ENCODE measurements around the gene COMMD6. TPM values are rescaled to one million over a fixed set of nuclear protein-coding genes. Genes with fewer than 3 reads are reported as not detected.
"Not testable (repeated sequence)": the region's sequence is repeated elsewhere in the genome, so short reads cannot be mapped to it uniquely, and the experiment has no call there.

The COMMD6 gene
- 100 to 1,000 TPM in 1 of 3 donors, 10 to 100 TPM in 2; 49.1 to 238 (median 75.2) TPM for polyA plus RNA-seq

DNA sequence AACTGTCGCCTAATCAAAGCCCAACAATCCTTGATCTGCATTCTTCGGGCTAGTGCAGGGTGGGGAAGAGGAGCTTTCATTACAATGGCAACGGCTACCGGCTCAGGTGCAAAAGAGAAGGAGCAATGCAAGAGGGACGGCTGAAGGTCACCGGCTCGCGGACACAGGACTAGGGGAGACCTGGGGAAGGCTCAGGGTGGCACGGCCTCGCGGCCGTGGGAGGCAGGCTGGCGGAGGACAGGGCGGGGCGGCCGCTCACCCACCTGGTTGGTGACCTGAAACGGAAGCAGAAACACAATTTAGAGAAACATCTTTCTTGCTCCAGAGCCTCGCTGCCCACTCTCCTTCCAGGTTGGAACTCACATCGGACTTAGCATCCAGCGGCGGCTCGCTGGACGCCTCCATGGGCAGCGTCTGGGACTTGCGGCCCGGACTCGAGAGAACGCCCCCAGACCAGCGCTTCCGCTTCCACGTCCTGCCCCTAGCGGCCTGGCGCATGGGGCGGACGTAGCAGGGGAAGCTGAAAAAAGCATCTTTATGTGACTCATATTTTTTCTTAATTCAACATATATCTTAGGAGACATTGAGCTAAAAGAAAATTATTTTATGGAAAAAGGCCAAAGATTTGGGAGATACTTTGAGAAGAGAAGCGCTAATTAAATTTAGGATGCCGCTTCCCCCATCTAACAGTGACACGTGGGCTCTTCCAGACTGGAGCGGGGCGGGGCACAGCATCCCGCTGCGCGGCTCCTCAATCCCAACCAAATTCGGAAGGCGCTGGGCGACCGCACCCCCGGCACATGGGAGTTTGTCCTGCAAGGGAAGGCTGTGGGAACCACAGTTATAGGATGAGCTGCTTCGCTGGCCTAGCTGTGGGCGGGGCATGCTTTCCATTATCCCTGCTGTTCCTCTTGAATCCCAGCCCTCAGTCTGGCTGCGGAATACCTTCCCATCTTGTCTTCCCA, at the start of gene COMMD6:
Gene COMMD6 (minus strand): TSS at position 441 of the 965 bp plus-strand sequence. CDS start 36 bp downstream, at position 405.
- 0 to 1% (median 0%) methylated on average over 51 of the region's 51 CpGs for WGBS, 3 donors
- H3K27ac ChIP-seq (ENCODE audit: low read depth, low read length) = no peak within 1 kb of the TSS

GRCh38 chr13:75585153-75585552, 47.5 kb upstream of the COMMD6 start:
- no peak overlapping the region for H3K27ac ChIP-seq (ENCODE audit: low read depth, low read length)

DNA sequence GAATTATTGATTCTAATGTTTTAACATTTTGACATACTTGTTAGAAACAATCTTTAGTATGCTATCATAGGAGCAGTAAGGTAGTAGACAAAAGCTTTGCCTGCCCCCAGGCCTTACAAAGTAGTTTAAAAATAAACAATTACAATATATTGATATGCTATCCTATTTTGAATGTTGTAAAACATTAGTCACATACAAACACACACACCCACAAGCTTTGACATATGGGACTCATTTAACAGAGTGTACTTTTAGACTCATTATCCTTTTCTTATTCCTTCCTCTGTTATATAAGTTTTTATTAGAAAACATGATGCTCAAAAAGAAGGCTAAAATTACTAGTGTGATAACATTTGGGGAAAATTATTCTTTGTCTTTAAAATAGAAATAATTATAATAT, 45.5 kb upstream of the COMMD6 start:
- H3K27ac ChIP-seq (ENCODE audit: low read depth, low read length) = no peak overlapping the region

GRCh38 chr13:75581874-75582640, 44.4 kb upstream of the COMMD6 start:
- H3K27ac ChIP-seq (ENCODE audit: low read depth, low read length) = no peak overlapping the region
- WGBS, 3 donors = 84 to 96% (median 95%) methylated on average over 2 of the region's 2 CpGs

- 88 to 91% (median 90%) methylated on average over 3 of the region's 3 CpGs for WGBS, 3 donors
- no peak overlapping the region for H3K27ac ChIP-seq (ENCODE audit: low read depth, low read length)
Observed at GRCh38 chr13:75579529-75579928, 41.9 kb upstream of the COMMD6 start.

GRCh38 chr13:75569576-75569975, 31.9 kb upstream of the COMMD6 start:
- 92 to 97% (median 97%) methylated on average over 1 of the region's 1 CpG for WGBS, 3 donors
- no peak overlapping the region for H3K27ac ChIP-seq (ENCODE audit: low read depth, low read length)

DNA sequence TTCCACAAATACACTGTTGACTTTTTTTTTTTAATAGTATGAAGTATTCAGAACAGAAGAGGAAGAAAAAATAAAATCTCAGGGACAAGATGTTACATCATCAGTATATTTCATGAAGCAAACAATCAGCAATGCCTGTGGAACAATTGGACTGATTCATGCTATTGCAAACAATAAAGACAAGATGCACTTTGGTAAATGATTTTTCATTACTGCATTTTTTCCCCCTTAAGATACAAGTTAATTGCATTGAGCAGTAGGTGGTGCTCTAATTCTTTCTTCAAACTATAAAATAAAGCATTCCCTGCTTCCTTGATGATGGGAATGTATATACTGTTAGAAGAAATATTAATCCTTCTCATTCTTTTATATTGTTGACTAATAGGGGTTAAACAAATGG, 29.0 kb upstream of the COMMD6 start:
- no peak overlapping the region for H3K27ac ChIP-seq (ENCODE audit: low read depth, low read length)

DNA sequence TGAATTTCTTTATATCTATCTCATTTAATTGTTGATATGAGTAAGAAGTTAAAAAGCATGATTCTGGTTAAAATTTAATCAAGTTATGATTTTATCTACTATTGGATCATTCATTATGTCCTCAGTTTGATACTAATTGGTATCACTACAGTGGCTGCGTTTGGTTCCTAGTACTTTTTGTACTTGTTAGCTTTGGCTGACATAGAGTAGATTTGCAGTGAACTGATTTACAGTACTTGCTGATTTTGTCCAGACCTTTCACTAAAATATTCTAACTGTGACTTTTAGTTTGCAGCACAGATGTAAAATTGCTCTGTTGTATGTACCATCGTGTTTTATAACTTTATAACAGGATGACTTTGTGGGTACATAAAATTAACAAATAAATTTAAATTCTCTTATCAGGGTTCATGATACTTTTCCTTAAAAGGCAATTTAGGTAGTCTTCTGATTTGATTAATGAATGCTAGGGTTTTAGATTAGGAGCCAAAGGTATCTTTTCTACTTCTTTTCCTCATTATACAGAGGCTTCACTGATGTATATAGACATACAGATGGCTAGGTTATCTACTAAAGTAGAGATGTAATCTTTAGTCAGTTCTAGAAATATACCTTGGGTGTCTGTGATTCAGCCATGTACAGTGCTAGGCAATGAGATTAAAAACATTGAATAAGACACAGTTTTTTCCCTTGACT, 20.7 kb upstream of the COMMD6 start:
- WGBS, 3 donors = 50 to 86% (median 86%) methylated on average over 2 of the region's 2 CpGs
- H3K27ac ChIP-seq (ENCODE audit: low read depth, low read length) = no peak overlapping the region

DNA sequence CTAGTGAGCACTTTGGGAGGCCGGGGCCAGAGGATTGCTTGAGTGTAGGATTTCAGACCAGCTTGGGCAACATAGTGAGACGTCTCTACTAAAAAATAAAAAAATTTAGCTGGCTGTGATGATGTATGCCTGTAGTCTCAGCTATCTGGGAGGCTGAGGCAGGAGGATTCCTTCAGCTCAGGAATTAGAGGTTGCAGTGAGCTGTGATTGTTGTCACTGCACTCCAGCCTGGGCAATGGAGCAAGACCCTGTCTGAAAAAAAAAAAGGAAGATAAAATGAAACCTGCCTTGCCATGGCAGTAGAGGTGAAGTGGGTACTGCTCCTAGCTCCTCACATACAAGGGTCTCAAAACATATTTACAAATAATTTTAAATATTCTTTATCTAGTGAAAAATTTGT, 19.3 kb upstream of the COMMD6 start:
- H3K27ac ChIP-seq (ENCODE audit: low read depth, low read length) = no peak overlapping the region
- 91 to 95% (median 92%) methylated on average over 2 of the region's 2 CpGs for WGBS, 3 donors

- no peak overlapping the region for H3K27ac ChIP-seq (ENCODE audit: low read depth, low read length)
- WGBS, 3 donors = 79 to 81% (median 81%) methylated on average over 1 of the region's 1 CpG
Observed at GRCh38 chr13:75555836-75556235, 18.2 kb upstream of the COMMD6 start.

DNA sequence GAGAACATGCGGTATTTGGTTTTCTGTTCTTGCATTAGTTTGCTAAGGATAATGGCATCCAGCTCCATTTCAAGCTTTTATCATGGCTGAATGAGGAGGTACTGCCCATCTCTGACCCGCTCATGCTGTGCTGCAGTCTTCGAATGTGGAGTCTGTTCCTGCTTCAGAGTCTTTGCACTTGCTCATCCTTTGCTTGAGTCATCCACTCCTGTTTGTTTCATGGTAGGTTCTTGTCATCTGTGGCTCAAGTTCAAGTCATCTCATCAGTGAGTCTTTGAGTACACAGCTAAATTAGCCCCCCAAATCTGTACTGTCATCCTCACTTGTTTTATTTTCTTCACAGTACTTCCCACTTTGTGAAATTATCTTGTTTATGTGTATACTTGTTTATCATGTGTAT, 17.3 kb upstream of the COMMD6 start:
- no peak overlapping the region for H3K27ac ChIP-seq (ENCODE audit: low read depth, low read length)

GRCh38 chr13:75554464-75554863, 16.8 kb upstream of the COMMD6 start:
- 91 to 100% (median 97%) methylated on average over 1 of the region's 1 CpG for WGBS, 3 donors
- no peak overlapping the region for H3K27ac ChIP-seq (ENCODE audit: low read depth, low read length)

More for the DNA sequence above, 17.3 kb upstream of the COMMD6 start:
- 96 to 98% (median 97%) methylated on average over 3 of the region's 3 CpGs for WGBS, 3 donors

DNA sequence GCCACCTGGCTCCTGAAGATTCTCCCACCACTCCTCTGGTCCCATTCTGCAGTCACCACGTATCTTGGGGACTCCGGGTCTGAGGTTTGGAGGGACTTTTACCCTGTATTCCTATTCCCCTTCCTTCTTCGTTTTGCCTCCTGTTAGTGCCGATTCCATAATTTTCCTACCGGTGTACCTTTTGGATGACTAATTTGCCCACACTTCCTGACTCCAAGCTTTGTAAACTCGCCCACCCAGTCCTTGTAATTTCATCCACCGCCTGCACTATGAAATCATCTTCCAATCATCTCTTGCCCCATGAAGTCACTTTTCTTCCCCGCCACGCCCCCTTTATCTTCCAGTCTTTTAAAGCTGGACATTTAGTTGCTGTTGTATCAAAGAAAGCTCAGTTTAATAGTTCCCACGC, 12.5 kb upstream of the COMMD6 start:
- H3K27ac ChIP-seq (ENCODE audit: low read depth, low read length) = no peak overlapping the region
- WGBS, 3 donors = 2 to 3% (median 3%) methylated on average over 10 of the region's 10 CpGs

DNA sequence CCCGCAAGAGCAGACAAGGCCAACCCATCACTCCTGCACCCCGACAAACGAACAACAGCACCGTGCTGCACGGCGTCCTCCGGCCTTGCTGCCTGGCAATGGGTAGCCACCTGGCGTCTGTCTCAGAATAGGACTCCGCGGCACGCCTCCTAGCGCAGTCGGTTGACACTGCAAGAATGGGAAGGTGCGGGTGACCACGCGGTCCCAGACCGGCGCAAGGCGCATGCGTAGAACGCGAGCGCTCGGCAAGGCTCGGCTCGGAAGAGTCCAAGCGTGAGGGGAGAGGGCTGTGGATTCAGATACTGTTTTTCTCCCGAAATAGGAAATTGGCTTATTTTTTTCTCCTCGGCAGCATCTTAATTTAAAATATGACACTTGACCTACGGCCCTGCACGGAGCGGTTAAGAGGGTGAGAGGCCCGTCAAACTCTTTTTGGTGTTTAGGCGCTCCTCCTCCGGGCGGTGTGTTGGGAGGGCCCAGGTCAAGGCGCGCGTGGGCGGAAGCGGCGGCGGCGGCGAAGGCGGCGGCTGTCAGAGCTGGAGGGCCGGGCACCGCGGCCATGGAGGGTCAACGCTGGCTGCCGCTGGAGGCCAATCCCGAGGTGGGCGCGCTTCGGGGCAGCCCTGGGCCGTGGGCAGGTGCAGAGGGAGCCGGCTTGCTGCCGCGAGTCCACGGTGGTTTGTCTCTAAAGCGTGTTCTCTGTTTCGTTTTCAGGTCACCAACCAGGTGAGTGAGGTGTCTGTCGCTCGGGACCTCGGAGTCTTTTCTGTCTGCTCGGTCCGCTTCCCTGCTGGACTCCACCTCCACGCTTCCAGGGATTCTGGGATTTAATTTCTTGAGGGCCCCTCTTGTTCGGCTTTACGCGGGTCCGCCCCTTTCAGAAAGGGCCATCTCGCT, 11.9 kb upstream of the COMMD6 start, which contains the start of gene UCHL3:
Gene UCHL3 (plus strand): TSS at position 530 of the 897 bp plus-strand sequence. CDS start 30 bp downstream, at position 560.
- 0 to 1% (median 1%) methylated on average over 69 to 74 of the region's 74 CpGs for WGBS, 3 donors
- H3K27ac ChIP-seq (ENCODE audit: low read depth, low read length) = no peak within 1 kb of the TSS

DNA sequence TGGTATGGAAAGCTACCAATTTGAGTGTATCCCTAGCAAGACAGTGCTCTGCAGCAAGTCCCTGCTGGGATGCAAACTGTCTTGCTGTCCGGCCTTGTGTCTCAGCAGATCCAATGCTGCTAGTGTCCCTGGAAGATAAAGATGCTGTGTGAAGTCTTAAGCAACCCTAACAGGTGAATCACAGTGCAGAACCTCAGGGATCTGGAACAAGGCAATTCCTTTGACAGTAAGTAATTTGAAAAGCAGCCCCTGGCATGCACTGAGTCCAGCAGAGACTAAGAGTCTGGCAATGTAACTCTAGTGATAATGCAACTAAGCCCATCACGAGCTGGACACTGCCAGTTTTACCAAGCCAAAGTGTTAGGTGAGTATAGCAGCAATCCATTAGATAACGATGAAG, 10.3 kb upstream of the COMMD6 start:
- H3K27ac ChIP-seq (ENCODE audit: low read depth, low read length) = no peak overlapping the region
- 81 to 97% (median 89%) methylated on average over 3 of the region's 3 CpGs for WGBS, 3 donors

DNA sequence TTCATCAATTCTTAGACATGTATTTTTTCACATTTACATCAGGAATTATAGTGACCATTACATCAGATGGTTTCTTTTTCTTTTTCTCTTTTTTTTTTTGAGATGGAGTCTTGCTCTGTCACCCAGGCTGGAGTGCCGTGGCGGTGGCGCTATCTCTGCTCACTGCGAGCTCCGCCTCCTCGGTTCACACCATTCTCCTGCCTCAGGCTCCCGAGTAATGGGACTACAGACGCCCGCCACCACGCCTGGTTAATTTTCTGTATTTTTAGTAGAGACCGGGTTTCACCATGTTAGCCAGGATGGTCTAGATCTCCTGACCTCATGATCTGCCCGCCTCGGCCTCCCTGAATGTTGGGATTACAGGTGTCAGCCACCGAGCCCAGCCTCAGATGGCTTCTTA, 7.7 kb upstream of the COMMD6 start:
- whole genome bisulfite sequencing, 3 donors = 85 to 93% (median 90%) methylated on average over 14 of the region's 14 CpGs
- not testable (repeated sequence) for H3K27ac ChIP-seq (ENCODE audit: low read depth, low read length)

- no peak overlapping the region for H3K27ac ChIP-seq (ENCODE audit: low read depth, low read length)
- WGBS, 3 donors = 82 to 88% (median 82%) methylated on average over 10 of the region's 10 CpGs
Observed at GRCh38 chr13:75544681-75545330, 7.2 kb upstream of the COMMD6 start.

All from adipose tissue (tissue), 3 donors.